SK-N-SH (cell line): ENCODE data around the gene AP1S3.

Experiments
- EP300 ChIP-seq, 2 experiments: IDR thresholded peaks; 2 replicates each; pipeline versions ENCODE4 v1.4.0 to v1.6.1; 2012; ENCODE audit warnings: borderline replicate concordance in 1 of 2, low read depth in 1 of 2, low read length in 1 of 2
- FOSL2 ChIP-seq: IDR thresholded peaks from 2 replicates; pipeline ENCODE4 v1.4.0; 2012; ENCODE audit warnings: low read depth, mild to moderate bottlenecking, moderate library complexity, borderline replicate concordance
- GABPA ChIP-seq: IDR thresholded peaks from 2 replicates; pipeline ENCODE4 v1.4.0; 2012; ENCODE audit warnings: low read depth, mild to moderate bottlenecking
- POLR2AphosphoS5 ChIP-seq: IDR thresholded peaks from 2 replicates; pipeline ENCODE4 v1.6.1; 2012; ENCODE audit warnings: low read depth, low read length
- RAD21 ChIP-seq: IDR thresholded peaks from 2 replicates; pipeline ENCODE4 v1.6.1; 2012; ENCODE audit warnings: mild to moderate bottlenecking, low read length
- RFX5 ChIP-seq: IDR thresholded peaks from 2 replicates; pipeline ENCODE4 v1.6.1; 2012; ENCODE audit warnings: mild to moderate bottlenecking, improper control_type of control experiment, low read length
- TF ChIP-seq, protein P1 (sequence below): fragments of 200-600 bp; sonication (generic); IDR thresholded peaks from 2 replicates; pipeline ENCODE4 v1.6.1; 2017; ENCODE audit warnings: antibody characterized with exemption, mild to moderate bottlenecking, moderate library complexity
- TF ChIP-seq, protein P2 (sequence below): IDR thresholded peaks from 2 replicates; pipeline ENCODE4 v1.4.0; 2012; ENCODE audit warnings: low read depth, borderline replicate concordance
- TF ChIP-seq, protein P3 (sequence below): IDR thresholded peaks from 2 replicates; pipeline ENCODE4 v1.6.1; 2012; ENCODE audit warnings: mild to moderate bottlenecking, low read depth, low read length, moderate library complexity

DNA sequence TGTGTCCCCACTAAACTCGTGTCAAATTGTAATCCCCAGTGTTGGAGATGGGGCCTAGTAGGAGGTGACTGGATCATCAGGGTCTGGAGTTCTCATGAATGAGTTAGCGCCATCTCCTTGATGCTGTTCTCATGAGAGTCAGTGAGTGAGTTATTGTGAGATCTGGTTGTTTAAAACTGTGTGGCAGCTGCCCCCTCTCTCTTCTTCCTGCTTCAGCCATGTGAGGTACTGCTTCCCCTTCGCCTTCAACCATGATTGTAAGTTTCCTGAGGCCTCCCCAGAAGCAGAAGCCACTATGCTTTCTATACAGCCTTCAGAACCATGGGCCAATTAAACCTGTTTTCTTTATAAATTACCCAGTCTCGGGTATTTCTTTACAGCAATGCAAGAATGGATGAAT is 50.4 kb downstream of the AP1S3 start:
- no peak for TF ChIP-seq EP300 (IDR thresholded peaks at IDR 0.05; ENCODE audit: borderline replicate concordance in 1 of 2, low read depth in 1 of 2, low read length in 1 of 2)
- TF ChIP-seq RFX5, result no peak
- no peak for TF ChIP-seq RAD21
- TF ChIP-seq, protein P1, sequence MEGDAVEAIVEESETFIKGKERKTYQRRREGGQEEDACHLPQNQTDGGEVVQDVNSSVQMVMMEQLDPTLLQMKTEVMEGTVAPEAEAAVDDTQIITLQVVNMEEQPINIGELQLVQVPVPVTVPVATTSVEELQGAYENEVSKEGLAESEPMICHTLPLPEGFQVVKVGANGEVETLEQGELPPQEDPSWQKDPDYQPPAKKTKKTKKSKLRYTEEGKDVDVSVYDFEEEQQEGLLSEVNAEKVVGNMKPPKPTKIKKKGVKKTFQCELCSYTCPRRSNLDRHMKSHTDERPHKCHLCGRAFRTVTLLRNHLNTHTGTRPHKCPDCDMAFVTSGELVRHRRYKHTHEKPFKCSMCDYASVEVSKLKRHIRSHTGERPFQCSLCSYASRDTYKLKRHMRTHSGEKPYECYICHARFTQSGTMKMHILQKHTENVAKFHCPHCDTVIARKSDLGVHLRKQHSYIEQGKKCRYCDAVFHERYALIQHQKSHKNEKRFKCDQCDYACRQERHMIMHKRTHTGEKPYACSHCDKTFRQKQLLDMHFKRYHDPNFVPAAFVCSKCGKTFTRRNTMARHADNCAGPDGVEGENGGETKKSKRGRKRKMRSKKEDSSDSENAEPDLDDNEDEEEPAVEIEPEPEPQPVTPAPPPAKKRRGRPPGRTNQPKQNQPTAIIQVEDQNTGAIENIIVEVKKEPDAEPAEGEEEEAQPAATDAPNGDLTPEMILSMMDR, result no peak
- TF ChIP-seq, protein P2, sequence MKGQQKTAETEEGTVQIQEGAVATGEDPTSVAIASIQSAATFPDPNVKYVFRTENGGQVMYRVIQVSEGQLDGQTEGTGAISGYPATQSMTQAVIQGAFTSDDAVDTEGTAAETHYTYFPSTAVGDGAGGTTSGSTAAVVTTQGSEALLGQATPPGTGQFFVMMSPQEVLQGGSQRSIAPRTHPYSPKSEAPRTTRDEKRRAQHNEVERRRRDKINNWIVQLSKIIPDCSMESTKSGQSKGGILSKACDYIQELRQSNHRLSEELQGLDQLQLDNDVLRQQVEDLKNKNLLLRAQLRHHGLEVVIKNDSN, result no peak
- no peak for TF ChIP-seq GABPA
- TF ChIP-seq, protein P3, sequence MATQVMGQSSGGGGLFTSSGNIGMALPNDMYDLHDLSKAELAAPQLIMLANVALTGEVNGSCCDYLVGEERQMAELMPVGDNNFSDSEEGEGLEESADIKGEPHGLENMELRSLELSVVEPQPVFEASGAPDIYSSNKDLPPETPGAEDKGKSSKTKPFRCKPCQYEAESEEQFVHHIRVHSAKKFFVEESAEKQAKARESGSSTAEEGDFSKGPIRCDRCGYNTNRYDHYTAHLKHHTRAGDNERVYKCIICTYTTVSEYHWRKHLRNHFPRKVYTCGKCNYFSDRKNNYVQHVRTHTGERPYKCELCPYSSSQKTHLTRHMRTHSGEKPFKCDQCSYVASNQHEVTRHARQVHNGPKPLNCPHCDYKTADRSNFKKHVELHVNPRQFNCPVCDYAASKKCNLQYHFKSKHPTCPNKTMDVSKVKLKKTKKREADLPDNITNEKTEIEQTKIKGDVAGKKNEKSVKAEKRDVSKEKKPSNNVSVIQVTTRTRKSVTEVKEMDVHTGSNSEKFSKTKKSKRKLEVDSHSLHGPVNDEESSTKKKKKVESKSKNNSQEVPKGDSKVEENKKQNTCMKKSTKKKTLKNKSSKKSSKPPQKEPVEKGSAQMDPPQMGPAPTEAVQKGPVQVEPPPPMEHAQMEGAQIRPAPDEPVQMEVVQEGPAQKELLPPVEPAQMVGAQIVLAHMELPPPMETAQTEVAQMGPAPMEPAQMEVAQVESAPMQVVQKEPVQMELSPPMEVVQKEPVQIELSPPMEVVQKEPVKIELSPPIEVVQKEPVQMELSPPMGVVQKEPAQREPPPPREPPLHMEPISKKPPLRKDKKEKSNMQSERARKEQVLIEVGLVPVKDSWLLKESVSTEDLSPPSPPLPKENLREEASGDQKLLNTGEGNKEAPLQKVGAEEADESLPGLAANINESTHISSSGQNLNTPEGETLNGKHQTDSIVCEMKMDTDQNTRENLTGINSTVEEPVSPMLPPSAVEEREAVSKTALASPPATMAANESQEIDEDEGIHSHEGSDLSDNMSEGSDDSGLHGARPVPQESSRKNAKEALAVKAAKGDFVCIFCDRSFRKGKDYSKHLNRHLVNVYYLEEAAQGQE, result no peak
- no peak for TF ChIP-seq FOSL2
- no peak for TF ChIP-seq POLR2AphosphoS5
